ENCODE results near the gene PTPN21. TPM values are rescaled to one million over a fixed set of nuclear protein-coding genes. Genes with fewer than 3 reads are reported as not detected.

PTPN21 gene
- total and polyA plus RNA-seq, 2 donors (not counting 3 experiments of a cell fraction or from before 2014, with no cell fraction given) = 9.2 to 16.1 TPM

DNA sequence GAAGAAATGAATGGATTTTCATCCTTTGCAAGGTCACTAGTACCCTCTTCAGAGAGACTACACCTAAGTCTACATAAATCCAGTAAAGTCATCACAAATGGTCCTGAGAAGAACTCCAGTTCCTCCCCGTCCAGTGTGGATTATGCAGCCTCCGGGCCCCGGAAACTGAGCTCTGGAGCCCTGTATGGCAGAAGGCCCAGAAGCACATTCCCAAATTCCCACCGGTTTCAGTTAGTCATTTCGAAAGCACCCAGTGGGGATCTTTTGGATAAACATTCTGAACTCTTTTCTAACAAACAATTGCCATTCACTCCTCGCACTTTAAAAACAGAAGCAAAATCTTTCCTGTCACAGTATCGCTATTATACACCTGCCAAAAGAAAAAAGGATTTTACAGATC lies 128.5 kb downstream of the PTPN21 start:
- FAIRE-seq (no peak), DNase-seq (ENCODE audit: low read depth, low spot score) (no peak)
- no peak overlapping the region for H3K4me2 ChIP-seq (ENCODE audit: insufficient read depth, low read length)
- H3K27me3 ChIP-seq (ENCODE audit: control insufficient read depth in 2 of 2, insufficient read depth in 2 of 2, low read length in 2 of 2) = no peaks in the 10 kb centered on the region
- no peak overlapping the region for H2AFZ ChIP-seq (ENCODE audit: low read depth, low read length)
- dilution Hi-C loops (cut with MboI; ENCODE audit: extremely low pct_ligation_motif_present, low sequenced_read_pairs) (no loop called here), intact Hi-C loops (cut with micrococcal nuclease) (no loop called here)
- no peaks in the 10 kb centered on the region for H4K20me1 ChIP-seq (replicated peaks; ENCODE audit: control insufficient read depth, extremely low read depth, insufficient read depth, low read length)
- BruUV-seq (replicated peaks) = no TSS peak
- no peaks in the 10 kb centered on the region for H3K4me1 ChIP-seq (ENCODE audit: control insufficient read depth, extremely low read depth, insufficient read depth, low read length)
- no peaks in the 10 kb centered on the region for H3K9me1 ChIP-seq (replicated peaks; ENCODE audit: control insufficient read depth, extremely low read depth, insufficient read depth, low read length)
- ChIA-PET CTCF (no interaction called here), POLR2A (no interaction called here)
- H3K36me3 ChIP-seq (ENCODE audit: control insufficient read depth in 2 of 2, extremely low read depth in 1 of 2, insufficient read depth in 2 of 2, low read length in 2 of 2) = no peaks in the 10 kb centered on the region
- H3K4me3 ChIP-seq (replicated peaks in 1 of 3; ENCODE audit: insufficient read depth in 1 of 3, low read depth in 1 of 3, low read length in 3 of 3) = no peak overlapping the region
- H3K9me3 ChIP-seq (replicated peaks; ENCODE audit: control insufficient read depth, insufficient read depth, low read length) = no peaks in the 10 kb centered on the region
- H3K27ac ChIP-seq (ENCODE audit: insufficient read depth, low read depth, low read length) = no peak overlapping the region
- TF ChIP-seq, protein P1, sequence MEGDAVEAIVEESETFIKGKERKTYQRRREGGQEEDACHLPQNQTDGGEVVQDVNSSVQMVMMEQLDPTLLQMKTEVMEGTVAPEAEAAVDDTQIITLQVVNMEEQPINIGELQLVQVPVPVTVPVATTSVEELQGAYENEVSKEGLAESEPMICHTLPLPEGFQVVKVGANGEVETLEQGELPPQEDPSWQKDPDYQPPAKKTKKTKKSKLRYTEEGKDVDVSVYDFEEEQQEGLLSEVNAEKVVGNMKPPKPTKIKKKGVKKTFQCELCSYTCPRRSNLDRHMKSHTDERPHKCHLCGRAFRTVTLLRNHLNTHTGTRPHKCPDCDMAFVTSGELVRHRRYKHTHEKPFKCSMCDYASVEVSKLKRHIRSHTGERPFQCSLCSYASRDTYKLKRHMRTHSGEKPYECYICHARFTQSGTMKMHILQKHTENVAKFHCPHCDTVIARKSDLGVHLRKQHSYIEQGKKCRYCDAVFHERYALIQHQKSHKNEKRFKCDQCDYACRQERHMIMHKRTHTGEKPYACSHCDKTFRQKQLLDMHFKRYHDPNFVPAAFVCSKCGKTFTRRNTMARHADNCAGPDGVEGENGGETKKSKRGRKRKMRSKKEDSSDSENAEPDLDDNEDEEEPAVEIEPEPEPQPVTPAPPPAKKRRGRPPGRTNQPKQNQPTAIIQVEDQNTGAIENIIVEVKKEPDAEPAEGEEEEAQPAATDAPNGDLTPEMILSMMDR (IDR thresholded peaks at IDR 0.05; ENCODE audit: extremely low read depth in 1 of 2, insufficient read depth in 1 of 2, low read depth in 1 of 2, low read length in 2 of 2) = no peak
- TF ChIP-seq POLR2A (IDR thresholded peaks at IDR 0.05; ENCODE audit: low read depth, low read length) = no peak
- TF ChIP-seq EZH2 (IDR thresholded peaks at IDR 0.05; ENCODE audit: borderline replicate concordance, low read depth, low read length, severe bottlenecking) = no peak
- TF ChIP-seq JUN (IDR thresholded peaks at IDR 0.05; ENCODE audit: borderline replicate concordance, insufficient read depth, insufficient read length, low read depth) = no peak
- TF ChIP-seq FOS (IDR thresholded peaks at IDR 0.05; ENCODE audit: borderline replicate concordance, insufficient read depth, low read length) = no peak
- no peak for TF ChIP-seq POLR2AphosphoS5 (IDR thresholded peaks at IDR 0.05; ENCODE audit: insufficient read depth, low read depth, low read length)
- TF ChIP-seq MAX (IDR thresholded peaks at IDR 0.05; ENCODE audit: insufficient read depth, insufficient read length) = no peak
- TF ChIP-seq GATA2 (IDR thresholded peaks at IDR 0.05; ENCODE audit: insufficient read depth, insufficient read length, low read depth, low read length) = no peak
- TF ChIP-seq MYC (IDR thresholded peaks at IDR 0.05; ENCODE audit: low read depth, low read length) = no peak
- H3K79me2 ChIP-seq (ENCODE audit: control insufficient read depth, insufficient read depth, low read length) = no peaks in the 10 kb centered on the region
- no peak overlapping the region for H3K9ac ChIP-seq (replicated peaks; ENCODE audit: extremely low read depth, insufficient read depth, low read length)

Measured in endothelial cell of umbilical vein (primary cell).